T-helper 1 cell treated with Interleukin-12 subunit alpha and Interleukin-12 subunit beta and Interleukin-4 antibody, amounts not matched to agents 30 ng/mL and 1 ng/mL, for 36 hours (primary cell): Measurements from ENCODE around the gene THOC7. TPM values are rescaled to one million over a fixed set of nuclear protein-coding genes. Genes with fewer than 3 reads are reported as not detected.

Source experiments
- intact Hi-C: fragments of 100-400 bp; cut with micrococcal nuclease; formaldehyde crosslinking; loops from one replicate; pipeline ENCODE4 v1.15.1; 2024
- total RNA-seq: library from RNA; stranded (reverse); gene quantifications from 2 replicates; pipeline ENCODE4 v1.2.3, GENCODE V29; 2022

The THOC7 gene
- 89.2 and 90.5 TPM in 2 replicates for total RNA-seq

DNA sequence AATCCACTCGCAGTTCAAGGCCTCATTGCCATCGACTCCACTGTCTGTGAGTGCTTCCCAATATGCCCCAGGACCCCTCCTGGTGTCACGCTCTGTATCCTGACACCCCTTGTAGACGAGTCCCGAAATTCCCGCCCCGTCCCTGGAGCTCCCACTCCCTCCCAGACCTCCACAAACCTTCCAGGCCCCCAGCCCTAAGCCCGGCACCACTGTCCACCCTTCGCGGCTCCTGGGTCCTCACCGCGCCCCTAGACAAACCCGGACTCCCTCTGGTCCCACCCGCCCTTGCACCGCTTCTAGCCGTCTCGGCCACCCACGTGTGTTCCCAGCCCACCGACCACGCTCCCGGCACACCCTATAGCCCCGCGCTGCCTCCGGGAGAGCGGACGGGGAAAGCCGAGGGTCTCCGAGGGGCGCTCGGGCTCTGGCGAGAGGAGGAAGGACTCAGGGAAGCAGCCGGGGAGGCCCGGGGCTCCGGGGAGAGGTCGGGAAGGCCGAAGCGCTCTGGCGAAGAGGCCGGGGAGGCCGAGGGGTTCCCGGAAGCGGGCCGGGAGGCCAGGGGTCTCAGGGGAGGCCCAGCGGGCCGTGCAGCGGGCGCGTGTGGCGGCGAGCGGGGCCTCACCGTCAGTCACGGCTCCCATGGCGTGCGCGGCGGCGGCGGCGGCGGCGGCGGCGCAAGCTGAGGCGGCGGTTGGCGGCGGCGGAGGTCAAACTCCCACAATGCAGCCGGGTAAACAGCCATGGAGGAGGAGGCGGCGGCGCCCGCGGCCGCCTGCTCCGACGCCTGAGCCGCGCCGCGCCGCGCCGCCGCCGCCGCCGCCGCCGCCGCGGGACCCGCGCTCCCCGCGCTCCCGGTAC, at the start of gene THOC7, which contains the start of gene ATXN7:
Gene THOC7 (minus strand): TSS at position 656 of the 858 bp plus-strand sequence. CDS start 15 bp downstream, at position 641.
Gene ATXN7 (plus strand): TSS at position 718 of the 858 bp plus-strand sequence. CDS start 48,732 bp downstream, outside the sequence.
- intact Hi-C loops: loop anchor here (1.0 to 10.0 kb wide), 5 partner anchors 89 to 621 kb away; partner anchors contain the start of gene PSMD6

DNA sequence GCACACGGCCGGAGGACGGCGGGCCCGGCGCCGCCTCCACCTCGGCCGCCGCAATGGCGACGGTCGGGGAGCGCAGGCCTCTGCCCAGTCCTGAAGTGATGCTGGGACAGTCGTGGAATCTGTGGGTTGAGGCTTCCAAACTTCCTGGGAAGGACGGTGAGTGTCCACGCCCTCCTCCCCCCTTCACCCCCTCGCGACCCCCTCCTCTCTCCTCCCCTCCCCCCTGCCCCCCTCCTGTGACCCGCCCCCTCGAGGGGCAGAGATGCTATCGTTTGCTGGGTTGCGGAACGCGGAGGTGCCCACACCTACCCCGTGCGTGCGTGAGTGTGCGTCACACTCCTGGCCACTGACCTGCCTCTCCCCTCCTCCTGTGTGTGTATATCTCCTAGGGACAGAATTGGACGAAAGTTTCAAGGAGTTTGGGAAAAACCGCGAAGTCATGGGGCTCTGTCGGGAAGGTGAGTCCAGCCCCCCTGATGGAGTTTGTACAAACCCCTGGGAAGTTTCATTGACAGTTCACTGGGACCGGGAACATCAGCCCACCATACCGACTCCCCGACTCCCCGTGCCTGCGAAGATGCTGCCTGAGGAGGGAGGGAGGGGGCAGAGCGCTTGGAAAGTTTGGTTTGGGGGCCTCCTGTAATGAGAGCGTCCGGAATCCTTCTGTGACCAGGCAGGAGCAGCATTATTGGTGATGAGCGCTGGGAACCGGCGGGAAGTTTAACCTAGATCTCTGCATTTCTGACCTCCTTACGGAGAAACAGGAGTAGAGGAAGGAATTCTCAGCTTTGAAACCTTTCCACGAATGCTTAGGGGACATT, 49.4 kb upstream of the THOC7 start:
- intact Hi-C loops: loop anchor here (1.0 to 5.0 kb wide), 3 partner anchors 38 to 439 kb away; partner anchors contain the start of gene PSMD6

DNA sequence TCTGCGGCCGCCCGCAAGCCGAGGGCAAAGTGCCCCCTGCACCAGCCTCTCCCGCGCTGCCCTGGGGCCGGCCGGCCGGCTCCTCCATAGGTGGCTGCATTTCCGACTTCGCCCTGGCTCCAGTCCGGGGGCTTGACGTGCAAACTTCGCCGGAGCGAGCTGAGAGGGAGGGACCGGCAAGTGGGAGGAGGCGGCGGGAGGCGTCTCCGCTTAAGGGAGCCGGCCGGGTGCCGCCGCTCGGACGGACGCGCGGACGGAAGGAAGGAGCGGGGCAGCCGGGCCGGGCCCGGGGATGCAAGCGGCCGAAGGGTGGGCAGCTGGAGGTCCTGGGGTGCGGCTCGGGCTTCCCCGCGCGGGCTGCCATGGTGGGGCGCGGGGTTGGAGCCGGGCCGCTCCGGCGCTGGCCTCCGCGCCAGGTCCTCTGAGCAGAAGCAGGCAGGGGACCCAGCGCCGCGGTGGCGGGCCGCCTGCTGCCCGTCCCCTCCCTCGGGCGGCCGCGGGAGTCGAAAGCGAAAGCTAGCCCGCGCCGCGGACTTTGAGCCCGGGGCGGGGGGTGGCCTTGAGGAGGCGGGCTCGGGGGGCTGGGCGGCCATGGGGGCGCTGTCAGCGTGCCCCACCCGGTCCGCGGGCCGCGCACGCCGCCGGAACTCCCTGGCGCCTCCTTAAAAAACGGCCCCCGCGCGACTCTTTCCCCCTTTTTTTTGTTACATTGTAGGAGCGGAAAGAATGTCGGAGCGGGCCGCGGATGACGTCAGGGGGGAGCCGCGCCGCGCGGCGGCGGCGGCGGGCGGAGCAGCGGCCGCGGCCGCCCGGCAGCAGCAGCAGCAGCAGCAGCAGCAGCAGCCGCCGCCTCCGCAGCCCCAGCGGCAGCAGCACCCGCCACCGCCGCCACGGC, 48.5 kb upstream of the THOC7 start, which contains the start of gene SCAANT1:
Gene SCAANT1 (minus strand): TSS at position 511 of the 895 bp plus-strand sequence.
- intact Hi-C loops: loop anchor here (1.0 to 5.0 kb wide), 9 partner anchors 12 to 440 kb away; partner anchors contain the start of gene PSMD6

DNA sequence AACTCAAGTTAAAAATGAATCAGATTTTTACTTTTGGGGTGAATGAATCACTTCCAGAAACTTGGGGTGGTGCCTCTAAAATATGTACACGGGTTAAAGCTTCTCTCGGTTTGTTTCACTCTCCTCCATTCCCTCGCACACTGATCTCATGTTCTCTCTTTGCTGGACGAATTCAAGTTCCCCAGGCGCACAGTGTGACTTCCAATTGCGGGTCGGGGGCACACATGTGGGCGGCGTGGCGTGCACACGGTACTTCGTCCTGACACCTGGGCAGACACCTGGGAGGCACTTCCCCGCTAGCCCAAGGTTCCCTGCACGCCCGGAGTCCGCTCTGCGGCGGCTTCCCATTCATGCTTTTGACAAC, 47.9 kb upstream of the THOC7 start:
- intact Hi-C loops: loop anchor here (1.0 to 5.0 kb wide), 7 partner anchors 11 to 441 kb away; no protein-coding TSS in a partner anchor

DNA sequence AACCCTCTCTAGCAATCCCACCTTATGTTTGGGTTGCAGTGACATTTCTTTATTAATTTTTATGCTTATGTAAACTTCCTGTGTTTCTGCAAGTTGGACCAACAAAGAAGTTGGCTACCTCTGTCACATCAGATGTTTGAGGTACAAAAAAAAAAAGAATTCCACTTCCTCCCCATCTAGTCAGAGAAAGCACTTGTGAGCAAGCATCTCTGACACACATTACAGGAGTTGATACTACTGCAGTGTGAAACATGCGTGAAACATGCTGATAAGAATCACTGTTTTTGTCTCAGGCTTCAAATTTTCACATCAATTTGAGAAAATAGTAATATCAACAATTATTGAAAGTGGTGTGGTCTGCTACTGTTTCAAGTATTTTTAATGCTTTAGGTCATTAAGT, 47.3 kb upstream of the THOC7 start:
- intact Hi-C loops: loop anchor here (1.0 to 5.0 kb wide), 7 partner anchors 11 to 441 kb away; no protein-coding TSS in a partner anchor

DNA sequence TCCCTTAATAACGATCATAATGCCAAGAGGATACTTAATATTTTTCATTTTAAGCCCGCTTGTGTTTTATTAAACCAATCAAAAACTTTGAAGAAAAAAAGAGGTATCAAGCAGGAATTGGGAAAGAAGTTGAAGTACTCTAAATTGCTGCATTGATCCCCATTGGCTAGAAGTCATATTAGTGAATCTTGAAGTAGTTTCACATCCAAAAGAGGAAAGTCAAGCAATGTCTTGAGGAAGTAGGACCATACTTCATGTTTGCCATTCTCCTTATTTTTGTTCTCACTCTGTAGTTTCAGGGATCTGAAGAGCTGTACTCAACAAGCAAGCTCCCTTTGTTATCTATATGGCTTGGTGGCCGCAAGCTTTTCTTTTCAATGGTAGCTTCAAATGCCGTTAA, 46.4 kb upstream of the THOC7 start:
- intact Hi-C loops: loop anchor here (2.0 to 5.0 kb wide), 3 partner anchors 13 to 442 kb away; no protein-coding TSS in a partner anchor

DNA sequence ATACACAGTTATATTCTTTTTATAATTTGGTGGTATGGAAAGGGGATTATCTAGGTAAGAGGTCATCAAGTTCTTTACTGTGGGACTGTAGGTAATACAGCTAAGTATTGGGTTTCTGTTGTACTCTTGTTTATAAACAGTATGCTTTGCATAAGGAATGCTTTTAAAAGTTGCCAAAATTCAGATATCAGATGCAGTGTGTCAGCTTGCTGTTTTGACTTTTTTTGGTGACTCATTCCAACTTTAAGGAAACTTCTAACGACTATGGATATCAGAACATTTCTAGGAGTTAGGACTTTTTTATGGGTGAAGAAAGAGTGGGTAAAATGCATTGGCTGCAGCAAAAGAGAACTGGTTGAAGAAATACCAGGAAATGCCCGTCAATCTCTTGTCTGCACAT, 45.8 kb upstream of the THOC7 start:
- intact Hi-C loops: no loop called here

DNA sequence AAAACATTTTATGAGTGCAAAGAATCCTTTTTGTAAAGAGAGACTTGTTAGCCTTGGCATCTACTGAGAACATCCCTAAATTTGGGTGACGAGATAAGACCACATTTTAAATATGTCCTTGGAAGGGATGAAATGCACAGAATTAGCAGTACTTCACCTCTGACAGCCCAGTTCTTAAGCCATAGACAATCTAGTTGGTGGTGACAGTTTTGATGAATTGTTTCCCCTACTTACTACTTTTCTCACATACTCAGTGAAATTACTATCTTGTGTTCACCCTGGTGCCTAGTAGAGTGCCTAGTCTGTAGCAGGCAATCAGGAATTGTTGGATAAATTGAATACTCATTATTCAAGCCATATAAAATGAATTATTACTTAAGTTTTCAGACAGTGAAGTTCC, 45.2 kb upstream of the THOC7 start:
- intact Hi-C loops: no loop called here

DNA sequence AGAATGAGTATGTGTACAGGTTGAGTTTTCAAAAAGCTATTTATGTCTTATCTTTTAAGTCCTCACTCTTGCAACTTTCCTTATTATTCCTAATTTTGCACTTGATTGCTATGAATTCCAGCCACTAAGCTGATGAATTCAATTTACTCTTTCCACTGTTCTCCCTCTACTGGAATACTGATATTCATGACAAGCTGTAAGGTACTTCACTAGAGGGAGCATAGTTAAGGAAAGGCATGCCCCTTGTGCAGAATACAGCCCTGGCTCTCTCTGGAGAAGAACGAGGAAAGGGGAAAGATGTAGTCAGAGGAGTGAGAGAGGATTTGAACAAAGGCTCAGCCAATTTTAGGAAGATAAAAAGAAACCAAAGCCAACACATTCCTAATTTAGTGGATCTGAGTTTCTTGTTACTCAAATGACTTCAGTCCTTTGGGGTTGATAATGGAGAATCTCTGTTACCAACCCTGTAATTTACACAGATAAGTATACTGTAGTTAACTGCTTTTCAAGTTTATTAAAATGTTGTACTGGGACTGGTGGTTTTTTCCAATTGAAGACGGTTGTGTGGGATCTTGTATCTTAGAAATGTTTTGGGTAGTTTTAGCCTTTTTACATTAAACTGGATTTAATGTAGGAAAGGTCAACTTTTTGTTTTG, 44.6 kb upstream of the THOC7 start:
- intact Hi-C loops: no loop called here

DNA sequence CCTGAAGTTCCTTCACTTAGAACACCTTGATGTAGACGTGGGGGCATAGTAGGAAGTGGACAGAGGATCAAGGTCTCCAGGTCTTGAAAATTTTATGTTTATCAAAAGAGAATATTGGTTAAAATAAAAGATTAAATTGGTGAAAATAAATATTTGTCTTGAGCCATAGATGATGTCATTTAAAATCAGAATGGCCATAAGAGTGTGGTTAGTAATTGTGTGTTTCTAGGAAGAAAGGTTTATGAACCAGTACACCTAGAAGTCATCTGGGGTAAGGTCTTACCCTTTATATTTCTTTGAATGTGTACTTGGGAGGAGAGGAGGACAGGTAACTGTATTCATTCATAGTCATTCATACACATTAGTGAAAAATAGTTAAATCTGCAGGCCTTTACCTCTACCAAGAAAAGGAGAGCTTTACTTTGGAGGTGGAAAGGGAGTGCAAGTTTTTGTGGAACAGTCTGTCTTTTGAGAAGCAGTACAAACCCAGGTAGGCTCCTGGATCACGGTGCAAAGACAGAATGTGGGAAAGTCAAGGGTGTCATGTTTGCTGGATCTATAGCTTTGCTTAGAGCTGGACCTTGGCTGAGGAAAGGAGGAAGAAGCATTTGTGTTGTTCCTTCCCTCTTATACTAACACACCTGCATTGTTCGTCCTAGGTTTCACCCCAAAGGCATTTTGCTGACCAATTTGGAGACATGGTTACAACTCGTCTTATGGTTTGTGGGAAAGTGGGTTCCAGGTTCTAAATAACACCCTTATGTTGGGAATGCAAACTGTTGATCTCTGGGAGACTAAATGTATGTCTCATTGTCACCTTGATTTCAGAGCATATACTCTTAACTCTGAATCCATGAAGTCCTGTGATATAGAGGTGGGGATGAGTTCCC, 42.4 kb upstream of the THOC7 start:
- intact Hi-C loops: no loop called here

DNA sequence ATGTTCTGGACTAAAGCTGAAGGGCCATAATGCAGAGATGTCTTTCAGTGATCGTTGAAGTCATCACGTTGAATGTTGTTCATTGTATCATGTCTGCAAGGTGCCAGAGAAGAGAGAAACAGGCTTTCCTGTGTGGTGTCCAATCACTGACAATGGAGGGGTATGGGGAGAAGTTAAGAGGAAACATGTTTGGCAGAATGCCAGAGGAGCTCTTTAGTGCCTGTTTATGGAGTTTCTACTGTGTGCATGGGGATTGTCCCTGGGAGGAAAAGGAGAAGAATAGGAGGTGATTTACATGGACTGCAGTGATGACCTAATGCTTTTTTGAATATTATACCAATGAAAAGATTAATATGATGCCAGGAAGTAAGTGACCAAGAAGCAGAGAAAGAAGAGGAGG, 36.9 kb upstream of the THOC7 start:
- intact Hi-C loops: loop anchor here (1.0 kb wide), 1 partner anchor 11 kb away; no protein-coding TSS in a partner anchor

DNA sequence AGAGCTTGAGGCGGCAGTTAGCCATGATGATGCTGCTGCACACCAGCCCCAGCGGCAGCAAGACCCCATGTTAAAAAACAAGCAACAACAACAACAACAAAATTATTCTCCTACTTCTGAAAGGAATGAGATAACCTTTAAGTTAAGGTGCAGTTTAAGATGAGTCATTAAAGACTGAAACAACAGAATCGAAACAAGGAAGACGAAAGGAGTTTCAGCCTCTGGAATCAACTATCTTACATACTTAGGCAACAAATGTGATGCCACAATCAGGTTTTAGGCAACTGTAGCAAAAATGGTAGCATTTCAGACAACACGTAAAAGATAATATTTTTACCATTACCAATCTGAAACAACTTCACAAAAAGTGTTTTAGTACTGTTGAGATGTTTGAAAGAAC, 36.4 kb upstream of the THOC7 start:
- intact Hi-C loops: loop anchor here (1.0 kb wide), 1 partner anchor 11 kb away; no protein-coding TSS in a partner anchor

DNA sequence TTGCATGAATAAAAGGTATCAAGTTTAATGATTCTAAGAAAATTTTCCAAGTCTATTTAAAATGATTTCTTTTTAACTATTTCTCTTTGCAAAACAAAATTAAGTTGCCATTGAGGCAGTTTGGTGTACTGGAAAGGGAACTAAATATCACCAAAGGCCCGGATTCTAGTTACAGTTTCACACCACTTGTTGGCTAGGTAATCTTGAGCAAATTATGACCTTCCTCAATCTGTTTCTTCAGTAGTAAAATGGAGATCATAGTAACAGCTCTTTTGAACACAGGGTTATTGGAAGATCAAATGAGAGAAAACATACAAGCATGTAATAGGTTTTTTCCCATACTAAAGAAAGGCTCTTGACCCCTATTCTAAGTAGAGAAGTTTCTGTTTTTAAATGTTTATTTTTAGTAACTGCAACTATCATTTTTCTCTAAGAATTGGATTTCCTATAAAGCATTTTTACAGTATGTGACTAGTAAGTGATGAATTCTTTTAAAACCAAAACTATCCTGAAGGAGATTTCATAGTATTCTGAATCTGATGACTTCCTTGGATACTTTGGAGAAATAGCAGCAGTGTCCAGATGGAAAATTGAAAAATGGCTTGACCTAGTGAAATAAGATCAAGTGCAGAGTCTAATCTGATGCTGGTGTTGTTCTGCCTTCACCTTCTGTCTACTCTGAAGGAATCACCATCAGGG, 32.9 kb upstream of the THOC7 start:
- intact Hi-C loops: loop anchor here (2.0 kb wide), 1 partner anchor 14 kb away; no protein-coding TSS in a partner anchor

DNA sequence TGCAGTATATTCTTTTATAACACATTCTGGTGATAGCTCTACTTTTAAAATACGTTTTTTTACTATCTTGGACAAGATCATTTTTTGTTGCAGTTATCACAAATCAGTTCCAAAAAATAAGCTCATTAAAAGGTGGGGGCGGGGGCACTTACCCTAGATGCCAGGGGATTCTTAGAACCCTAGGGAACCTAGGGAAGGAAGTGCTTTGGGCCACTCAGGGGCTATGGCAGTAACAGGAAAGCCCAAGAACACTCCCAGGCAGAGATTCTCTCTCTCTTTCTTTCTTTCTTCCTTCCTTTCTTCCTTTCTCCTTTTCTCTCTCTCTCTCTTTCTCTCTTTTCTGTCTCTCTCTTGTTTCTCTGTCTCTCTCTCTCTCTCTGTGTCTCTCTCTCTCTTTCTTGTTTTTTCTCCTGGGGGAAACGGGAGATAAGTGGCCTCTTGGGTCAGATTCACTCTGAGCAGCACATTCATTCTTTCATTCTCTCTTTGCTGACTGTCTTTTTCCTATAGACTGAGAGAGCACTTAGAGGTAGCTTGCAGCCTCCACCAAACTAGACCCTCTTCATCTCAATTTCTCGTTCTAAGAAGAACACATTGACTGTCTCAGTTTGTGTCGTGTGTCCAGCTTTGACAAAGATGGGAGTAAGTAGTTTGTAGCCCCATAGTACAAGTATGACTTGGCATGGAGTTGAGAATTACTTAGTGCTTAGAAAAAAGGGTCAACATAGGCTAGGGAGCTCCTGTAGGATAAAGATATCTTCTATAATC, 32.0 kb upstream of the THOC7 start:
- intact Hi-C loops: loop anchor here (2.0 kb wide), 1 partner anchor 15 kb away; no protein-coding TSS in a partner anchor

DNA sequence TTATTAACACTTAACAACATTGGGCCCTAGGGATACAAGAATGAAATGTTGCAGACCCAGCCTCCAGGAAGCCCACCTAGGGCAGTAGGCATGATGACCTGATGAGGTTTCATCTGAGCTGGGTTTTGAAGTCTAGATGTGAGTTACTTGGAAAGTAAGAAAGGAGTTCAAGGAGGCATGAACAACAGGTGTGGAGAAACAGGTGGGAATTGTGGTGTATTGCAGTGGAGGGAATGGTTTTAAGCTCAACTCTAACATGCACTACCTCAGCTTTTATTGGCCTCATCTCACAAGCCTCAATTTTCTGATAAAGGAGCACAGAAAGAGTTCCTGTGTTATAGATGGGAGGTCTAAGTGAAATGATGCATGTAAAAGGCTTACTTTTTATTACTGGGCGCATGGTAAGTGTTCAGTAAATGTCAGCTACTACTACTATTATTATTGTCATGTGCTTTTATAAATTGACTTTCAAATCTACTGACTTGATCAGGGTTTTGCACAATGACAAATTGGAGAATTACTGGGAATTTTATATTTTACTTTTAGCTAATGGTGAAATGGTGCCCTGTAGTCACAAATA, 29.3 kb upstream of the THOC7 start:
- intact Hi-C loops: no loop called here

DNA sequence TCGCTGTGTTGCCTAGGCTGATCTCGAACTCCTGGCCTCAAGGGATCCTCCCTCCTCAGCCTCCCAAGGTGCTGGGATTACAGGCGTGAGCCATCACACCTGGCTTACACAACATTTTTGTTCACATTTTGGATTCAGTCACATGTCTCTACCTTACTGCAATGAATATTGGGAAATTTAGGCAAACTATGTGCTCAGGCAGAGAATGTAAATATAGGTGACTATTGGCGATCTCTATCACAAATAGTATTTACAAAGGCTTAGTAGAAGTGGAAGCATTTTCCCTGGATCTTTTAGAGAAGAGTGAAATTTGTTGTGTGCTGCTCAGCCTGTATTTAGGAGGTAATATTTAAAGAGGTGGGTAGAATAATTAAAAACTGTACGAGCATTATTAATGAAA, 27.9 kb upstream of the THOC7 start:
- intact Hi-C loops: no loop called here

DNA sequence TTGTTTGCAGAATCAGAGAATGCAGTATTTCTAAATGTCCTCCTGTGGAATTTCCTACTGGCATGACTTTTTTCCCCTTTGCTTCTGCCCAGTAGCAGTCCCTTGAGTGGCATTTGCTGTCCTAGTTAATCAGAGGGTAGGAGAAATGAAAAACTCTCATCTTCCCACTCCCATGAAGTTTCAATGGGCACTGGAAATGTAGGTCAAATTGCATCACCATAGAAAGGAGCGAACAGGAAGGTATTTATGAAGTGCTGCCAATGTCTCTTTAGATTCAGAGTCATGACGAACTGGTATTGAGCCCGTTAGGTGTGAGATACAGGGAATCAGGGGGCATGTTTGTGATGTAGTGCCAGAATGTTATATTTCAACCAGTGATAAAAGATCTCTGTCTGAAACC, 23.3 kb upstream of the THOC7 start:
- intact Hi-C loops: loop anchor here (1.0 kb wide), 1 partner anchor 9 kb away; no protein-coding TSS in a partner anchor
